ENCODE measurements around the gene PLD1.

Gene PLD1

DNA sequence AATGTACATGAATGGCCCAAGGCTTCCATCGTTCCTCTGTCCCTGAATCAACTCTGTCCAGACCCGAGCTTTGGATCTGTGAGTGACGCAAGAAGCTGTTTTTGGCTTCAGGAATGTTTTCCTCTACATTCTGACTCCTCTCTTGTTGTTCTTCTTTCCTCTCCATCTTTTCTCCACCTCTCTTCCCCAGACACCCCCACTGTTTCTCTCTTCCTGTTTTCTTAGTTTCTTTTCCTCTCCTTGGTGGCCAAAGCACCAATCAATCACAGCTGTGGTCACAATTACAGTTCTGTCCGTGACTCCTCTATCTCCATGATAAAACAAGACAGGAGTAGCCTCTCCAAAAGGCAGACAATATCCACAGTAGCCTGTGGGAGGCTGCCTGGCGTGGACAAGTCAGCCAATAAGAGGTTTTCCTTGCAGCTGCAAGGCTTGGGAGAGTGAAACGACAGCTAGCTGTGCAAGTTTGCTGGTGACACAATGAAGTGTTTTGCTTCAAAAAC, 28.0 kb upstream of the PLD1 start:
- no peak for DNase-seq

- DNase-seq, result no peak
Observed at GRCh38 chr3:171837698-171838097, 27.4 kb upstream of the PLD1 start.

GRCh38 chr3:171836855-171837254, 26.6 kb upstream of the PLD1 start:
- no peak for DNase-seq

DNA sequence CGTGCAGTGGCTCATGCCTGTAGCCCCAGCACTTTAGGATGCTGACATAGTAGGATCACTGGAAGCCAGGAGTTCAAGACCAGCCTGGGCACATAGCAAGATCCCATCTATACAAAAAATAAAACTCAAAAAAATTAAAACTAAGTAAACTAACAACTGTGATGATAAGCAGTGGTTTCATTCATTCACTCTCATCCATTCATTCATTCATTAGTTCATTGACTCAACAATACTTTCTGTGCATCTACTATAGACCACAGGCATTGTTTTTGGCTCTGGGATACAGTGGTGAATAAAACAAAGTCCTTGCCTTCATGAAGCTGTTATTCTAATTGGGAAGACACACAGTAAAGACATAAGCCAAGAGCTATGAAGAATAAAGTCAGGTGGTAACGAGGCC, 25.3 kb upstream of the PLD1 start:
- no peak for DNase-seq

DNA sequence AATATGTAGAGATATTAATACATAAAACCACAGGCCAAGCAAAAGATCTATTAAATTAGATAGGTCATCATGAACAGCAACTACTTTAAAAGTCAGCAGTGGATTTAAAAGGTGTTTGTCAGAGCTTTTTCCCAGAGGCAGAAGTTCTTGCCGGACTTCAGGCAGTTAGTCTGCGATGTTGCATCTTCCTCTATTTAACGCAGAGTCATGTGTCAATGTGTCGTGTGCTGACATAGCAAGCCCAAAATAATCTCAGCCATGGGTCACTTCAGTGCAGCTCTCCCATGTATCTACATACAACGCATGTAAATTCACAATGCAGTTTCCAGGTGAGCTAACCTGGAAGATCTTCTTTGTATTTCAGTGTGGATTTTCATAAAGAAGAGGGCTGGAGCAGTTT, 24.8 kb upstream of the PLD1 start:
- no peak for DNase-seq

GRCh38 chr3:171834461-171834801, 24.1 kb upstream of the PLD1 start:
- DNase-seq, result no peak

GRCh38 chr3:171833789-171834460, 23.6 kb upstream of the PLD1 start:
- DNase-seq, result no peak

GRCh38 chr3:171832989-171833388, 22.7 kb upstream of the PLD1 start:
- no peak for DNase-seq

DNA sequence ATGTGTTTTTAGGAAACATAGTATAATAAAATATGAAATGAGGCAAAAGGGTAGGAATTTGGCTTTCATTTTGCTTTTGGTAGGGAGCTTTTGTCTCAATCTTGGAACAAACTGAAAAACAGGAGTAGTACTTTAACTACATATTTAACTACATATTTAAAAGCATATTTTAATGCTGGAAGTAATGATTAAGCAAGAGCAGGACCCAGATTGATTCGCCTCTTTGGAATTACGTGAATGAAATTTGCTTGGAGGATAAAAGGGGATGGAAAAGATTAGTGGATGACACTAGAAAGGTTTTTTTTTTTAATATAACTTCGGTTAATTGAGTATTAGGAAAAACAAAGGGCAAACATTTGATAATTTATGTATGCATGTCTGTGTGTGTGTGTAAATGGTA, 21.7 kb upstream of the PLD1 start:
- DNase-seq, result no peak

GRCh38 chr3:171830518-171830875, 20.2 kb upstream of the PLD1 start:
- no peak for DNase-seq

GRCh38 chr3:171829841-171830517, 19.7 kb upstream of the PLD1 start:
- DNase-seq, result peak; percentile 23

DNA sequence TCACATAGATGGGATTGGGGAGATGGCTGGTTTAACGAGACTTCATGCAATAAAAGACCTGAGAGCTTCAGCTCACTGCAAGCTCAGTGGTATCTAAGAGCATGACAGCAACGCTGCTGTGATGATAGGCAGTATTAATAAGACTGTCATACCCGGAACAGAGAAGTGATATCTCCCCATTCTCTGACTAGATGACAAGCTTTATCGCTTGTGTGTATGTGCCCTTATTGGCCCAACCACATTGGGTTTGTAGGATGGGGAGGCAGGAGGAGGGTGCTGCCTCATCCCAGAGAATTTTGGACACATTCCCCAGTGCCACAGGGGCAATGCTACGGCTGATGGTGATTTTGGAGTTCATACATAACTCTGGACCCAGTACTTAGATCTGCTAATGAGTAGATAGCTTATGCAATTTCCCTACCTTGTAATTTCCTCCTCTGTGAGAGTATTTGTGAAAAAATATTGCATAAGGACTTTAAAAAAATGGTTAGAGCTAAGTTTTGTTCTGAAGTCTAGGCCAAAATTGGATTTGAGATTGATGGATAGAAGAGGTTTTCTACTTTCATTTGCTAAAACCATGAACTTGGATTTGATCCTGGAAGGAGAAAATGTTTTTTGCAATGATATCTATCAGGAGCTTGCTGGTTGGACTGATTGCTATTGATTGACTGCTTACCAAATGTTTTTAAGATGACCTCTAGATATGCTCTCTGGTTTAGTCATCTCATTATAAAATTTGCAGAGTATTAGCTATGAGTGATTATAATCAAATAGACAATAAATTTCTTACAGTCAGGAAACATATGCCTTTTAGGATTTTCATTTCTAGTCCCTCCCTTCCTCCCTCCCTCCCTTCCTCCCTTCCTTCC, 18.9 kb upstream of the PLD1 start:
- DNase-seq, result no peak

DNA sequence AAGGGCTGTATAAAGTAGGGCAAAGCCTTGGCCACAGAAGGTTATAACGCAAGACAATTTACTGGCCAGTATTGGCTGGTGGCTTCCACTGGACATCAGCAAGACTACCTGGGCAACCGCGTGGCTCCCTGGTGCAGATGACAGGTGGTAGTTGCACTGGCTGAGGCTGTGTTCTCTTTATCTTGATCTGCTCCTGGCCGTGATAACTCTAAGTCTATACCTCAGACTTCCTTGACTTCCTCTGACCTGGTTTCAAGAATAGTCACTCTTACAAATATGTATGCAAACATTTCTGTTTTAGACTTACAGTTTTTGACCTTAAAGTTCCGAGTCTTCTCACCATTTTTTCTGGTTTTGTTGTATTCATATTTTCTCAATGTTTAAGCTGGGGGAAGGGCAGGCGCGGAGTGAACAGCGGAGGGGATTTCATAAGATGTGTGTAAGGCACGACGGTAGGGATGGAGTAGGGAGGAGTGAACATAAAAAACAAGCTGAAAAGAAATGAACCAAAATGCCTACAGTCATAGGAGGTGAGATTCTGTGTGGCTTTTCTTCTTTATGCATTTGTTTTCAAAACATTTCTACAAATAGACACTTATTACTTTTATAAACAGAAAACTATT, 17.7 kb upstream of the PLD1 start:
- no peak for DNase-seq

DNA sequence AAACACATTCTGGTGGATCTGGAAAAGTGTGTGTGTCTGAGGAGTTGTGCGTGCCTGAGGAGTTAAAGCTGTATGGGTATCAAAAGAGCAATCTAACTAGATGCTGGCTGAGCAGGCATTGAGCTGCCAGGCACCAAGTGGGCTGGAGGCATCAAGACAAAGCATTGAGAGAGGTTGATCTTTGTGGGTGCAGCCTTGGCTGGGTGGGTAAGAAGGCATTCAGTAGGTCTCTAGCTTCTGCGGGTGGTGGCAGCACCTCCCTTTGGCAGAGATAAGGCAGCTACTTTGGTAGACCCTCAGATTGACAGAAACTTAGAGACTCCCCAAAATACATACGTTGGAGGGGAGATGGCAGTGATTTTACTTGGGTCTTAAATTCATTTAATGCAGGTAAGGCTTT, 17.1 kb upstream of the PLD1 start:
- no peak for DNase-seq

GRCh38 chr3:171825222-171825828, 15.0 kb upstream of the PLD1 start:
- DNase-seq, result no peak

GRCh38 chr3:171824824-171825221, 14.5 kb upstream of the PLD1 start:
- DNase-seq, result no peak

DNA sequence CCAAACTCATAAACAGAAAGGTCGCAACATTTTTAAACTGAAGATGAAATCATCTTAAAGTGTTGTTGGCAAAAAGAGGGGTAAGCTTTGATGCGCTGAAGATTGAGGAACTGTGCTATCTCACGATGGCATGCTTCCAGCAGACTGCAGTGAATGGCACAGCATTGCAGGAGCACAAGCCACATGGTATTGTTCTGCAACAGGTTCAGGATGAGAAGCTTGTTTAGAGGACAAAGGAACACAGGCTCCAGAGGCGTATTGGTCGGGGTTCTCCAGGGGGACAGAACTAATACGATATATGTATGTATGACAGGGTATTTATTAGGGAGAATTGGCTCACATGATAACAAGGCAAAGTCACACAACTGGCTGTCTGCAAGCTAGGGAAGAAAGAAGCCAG, 13.8 kb upstream of the PLD1 start:
- no peak for DNase-seq

DNA sequence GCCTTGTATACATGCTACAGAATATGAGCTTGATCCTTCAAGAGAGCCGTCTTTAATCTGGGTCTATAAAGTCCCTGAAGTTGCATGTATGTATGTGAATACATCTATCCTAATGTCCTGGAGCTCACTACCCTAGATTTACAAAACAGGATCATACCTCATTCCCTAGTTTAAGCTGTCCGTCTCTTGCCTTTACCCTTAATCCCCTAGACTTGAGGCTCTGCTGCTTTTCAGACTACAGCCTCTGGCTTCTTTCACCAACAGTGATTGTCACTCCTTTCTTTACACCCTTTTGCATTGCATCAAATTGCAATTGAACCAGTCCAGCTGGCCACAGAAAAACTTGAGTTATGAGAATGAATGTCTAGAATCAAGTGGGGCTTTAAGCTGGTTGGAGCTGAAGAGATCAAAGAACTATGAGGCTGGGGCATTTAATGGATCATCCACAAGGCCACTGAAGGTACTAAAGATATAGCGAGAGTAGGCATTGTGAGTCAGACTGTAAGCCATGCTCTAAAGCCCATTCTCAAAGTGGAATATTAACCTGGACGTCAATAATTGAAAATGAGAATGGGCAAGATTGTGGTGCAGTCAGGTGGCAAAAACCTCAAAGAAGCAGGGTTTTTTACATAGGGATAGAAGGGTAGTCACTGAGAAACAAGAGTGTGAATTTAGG, 12.3 kb upstream of the PLD1 start:
- DNase-seq, result no peak

DNA sequence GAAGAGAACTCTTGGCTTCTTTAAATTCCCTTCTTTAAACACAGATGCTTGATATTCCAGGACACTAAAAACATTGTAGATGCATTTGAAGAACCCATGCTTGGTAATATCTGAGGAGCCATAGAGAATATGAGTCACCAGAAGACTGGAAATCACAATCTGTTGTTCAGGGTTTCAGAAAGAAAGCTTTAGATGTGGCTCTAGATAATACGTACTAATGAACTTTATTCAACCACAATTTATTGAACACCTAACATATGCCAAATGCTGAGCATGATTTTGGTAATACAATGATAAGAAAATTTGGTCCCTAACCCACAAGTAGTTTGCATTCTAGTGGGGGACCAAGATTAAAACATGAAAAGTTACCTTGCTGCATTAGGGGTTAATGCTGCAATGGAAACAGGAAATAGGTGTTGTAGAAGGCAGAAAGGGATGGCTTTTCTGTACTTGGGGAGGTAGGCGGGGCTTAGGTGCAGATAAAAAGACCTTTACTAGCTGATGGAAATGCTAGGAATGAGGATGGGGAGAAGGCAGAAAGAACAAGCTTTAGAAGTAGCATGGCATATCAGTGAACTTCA, 11.6 kb upstream of the PLD1 start:
- no peak for DNase-seq

- DNase-seq, result no peak
Observed at GRCh38 chr3:171821044-171821443, 10.8 kb upstream of the PLD1 start.

- no peak for DNase-seq
Observed at GRCh38 chr3:171817074-171817800, 7.0 kb upstream of the PLD1 start.

Measured in NCI-H1092 (cell line).